Measurements from ENCODE around the gene ZBTB7C.

The ZBTB7C gene

GRCh38 chr18:48190994-48191393, 218.2 kb downstream of the ZBTB7C start:
- H3K4me3 ChIP-seq (ENCODE audit: low read depth, low read length) = no peak overlapping the region
- DNase-seq (ENCODE audit: low read depth) = no peak
- no peak for TF ChIP-seq CTCF (IDR thresholded peaks at IDR 0.05; ENCODE audit: low read depth, low read length, missing control alignments)

GRCh38 chr18:48188609-48189008, 220.6 kb downstream of the ZBTB7C start:
- TF ChIP-seq CTCF (IDR thresholded peaks at IDR 0.05; ENCODE audit: low read depth, low read length, missing control alignments) = no peak
- no peak overlapping the region for H3K4me3 ChIP-seq (ENCODE audit: low read depth, low read length)
- DNase-seq (ENCODE audit: low read depth) = no peak

DNA sequence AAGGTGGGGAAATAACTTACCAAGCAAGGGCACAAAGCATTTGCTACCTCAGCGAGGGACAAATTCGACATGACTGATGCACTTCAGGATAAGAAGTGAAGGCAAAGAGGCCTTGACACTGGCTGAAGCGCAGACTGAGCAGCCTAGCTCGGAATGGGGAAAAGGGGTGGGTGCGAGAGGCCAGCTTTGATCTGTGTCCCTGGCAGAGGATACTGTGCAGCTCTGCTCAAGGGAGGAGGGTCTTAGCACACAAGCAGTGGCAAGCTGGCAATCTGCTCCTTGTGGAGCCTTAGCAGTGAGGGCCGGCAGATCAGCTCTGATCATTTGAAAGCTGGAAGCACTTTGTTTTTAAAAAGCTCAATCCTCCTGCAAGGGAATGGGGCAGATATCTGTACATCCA, 222.3 kb downstream of the ZBTB7C start:
- TF ChIP-seq CTCF (IDR thresholded peaks at IDR 0.05; ENCODE audit: low read depth, low read length, missing control alignments) = no peak
- no peak for DNase-seq (ENCODE audit: low read depth)
- no peak overlapping the region for H3K4me3 ChIP-seq (ENCODE audit: low read depth, low read length)

DNA sequence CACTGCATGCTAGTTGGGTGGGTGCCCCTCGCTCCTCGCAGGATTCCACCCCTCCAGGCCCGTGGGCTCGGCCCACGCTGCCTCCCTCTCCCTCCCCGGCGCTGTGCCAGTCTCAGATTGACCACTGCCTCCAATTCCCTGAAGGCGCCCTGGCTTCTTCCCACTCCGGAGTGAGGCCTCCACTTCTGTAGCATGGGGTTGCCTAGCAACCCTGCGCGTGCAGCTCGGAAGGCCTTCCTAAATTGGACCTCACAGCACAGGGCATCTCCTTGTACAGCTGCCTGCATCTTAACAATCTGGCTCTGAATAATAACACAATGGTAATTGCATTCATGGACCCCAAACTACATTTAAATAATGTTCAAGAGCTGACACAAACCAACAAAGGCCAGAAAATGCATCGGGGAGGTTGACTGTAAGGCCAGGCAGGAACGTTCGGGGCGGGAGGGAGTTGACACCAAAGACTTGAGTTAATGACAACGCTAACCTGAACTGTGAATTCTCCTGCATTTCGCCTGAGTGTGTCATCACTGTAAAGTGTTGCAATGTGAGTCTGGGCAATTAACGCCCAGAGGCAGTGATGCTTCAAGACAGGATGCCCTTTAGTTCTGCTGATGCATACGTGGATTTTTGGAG, 222.9 kb downstream of the ZBTB7C start:
- TF ChIP-seq CTCF (IDR thresholded peaks at IDR 0.05; ENCODE audit: low read depth, low read length, missing control alignments) = no peak
- DNase-seq (ENCODE audit: low read depth) = no peak
- no peak overlapping the region for H3K4me3 ChIP-seq (ENCODE audit: low read depth, low read length)

GRCh38 chr18:48184118-48184517, 225.1 kb downstream of the ZBTB7C start:
- no peak overlapping the region for H3K4me3 ChIP-seq (ENCODE audit: low read depth, low read length)
- DNase-seq (ENCODE audit: low read depth) = no peak
- TF ChIP-seq CTCF (IDR thresholded peaks at IDR 0.05; ENCODE audit: low read depth, low read length, missing control alignments) = no peak

DNA sequence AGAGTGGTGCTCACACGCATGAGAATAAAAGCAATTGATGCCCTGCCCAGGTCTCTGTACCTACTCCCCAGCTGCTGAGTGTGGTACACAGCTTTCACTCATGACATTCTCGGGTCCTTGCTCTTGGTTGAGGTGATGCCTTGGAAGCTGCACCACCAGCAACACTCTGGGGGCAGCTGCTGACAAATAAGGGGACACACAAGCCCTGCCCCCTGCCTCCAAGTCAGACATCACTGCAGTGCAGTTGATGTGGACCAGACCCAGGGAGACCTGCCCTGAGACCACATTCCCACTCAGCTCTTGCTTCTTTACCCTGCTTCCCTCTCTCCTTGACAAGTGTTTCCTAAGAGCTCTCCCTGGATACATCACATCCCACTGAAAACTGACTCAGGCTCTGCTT, 225.6 kb downstream of the ZBTB7C start:
- no peak overlapping the region for H3K4me3 ChIP-seq (ENCODE audit: low read depth, low read length)
- no peak for DNase-seq (ENCODE audit: low read depth)
- no peak for TF ChIP-seq CTCF (IDR thresholded peaks at IDR 0.05; ENCODE audit: low read depth, low read length, missing control alignments)

- no peak overlapping the region for H3K4me3 ChIP-seq (ENCODE audit: low read depth, low read length)
- TF ChIP-seq CTCF (IDR thresholded peaks at IDR 0.05; ENCODE audit: low read depth, low read length, missing control alignments) = no peak
- DNase-seq (ENCODE audit: low read depth) = no peak
These were observed 226.4 kb downstream of the ZBTB7C start for GRCh38 chr18:48182779-48183178.
